IMR-90 (cell line): ENCODE data around the gene ATP6V1A. TPM values are rescaled to one million over a fixed set of nuclear protein-coding genes. Genes with fewer than 3 reads are reported as not detected.

Experiments
- ATAC-seq: fragments of 200-7000 bp; cut with Tn5 transposase; 2 replicates; pipeline ENCODE4 v1.9.1; 2020; ENCODE audit warnings: low read depth, mild to moderate bottlenecking, moderate library complexity
- BruUV-seq: library from RNA; stranded (reverse); fragments of 400-500 nt; replicated peaks from 2 replicates; lab custom pipeline; 2021; lab: Mats Ljungman, UMichigan
- CTCF ChIA-PET: fragments of 300-600 bp; formaldehyde crosslinking; extraction: SDS; loops from one replicate; lab custom pipeline; 2021; ENCODE audit warnings: antibody characterized with exemption; lab: Yijun Ruan, JAX
- POLR2A ChIA-PET: fragments of 300-600 bp; sonication (Branson Sonifier 250); formaldehyde crosslinking; loops from one replicate; lab custom pipeline; 2022; ENCODE audit warnings: antibody characterized with exemption; ENCODE audit not compliant: unreplicated experiment; lab: Charles Lee
- DNase-seq: peaks from one replicate; pipeline ENCODE4 v3.0.0; 2013
- H2AFZ ChIP-seq: replicated peaks from 2 replicates; pipeline ENCODE3; 2013; ENCODE audit warnings: low read length, mild to moderate bottlenecking; ENCODE audit not compliant: poor library complexity
- H2AK5ac ChIP-seq: 2 replicates; pipeline ENCODE4 v1.6.1; 2013; ENCODE audit warnings: low read depth, low read length, inconsistent platforms
- H2AK9ac ChIP-seq: replicated peaks from 2 replicates; pipeline ENCODE3; 2013; ENCODE audit warnings: mild to moderate bottlenecking, low read depth, low read length, moderate library complexity; ENCODE audit not compliant: poor library complexity
- H2BK120ac ChIP-seq: 2 replicates; pipeline ENCODE4 v1.6.1; 2013; ENCODE audit warnings: low read depth, low read length, inconsistent platforms
- H2BK15ac ChIP-seq: 3 replicates; pipeline ENCODE4 v1.6.1; 2013; ENCODE audit warnings: low read depth, low read length, inconsistent platforms
- H2BK20ac ChIP-seq: 2 replicates; pipeline ENCODE4 v1.6.1; 2013; ENCODE audit warnings: low read depth, mild to moderate bottlenecking, inconsistent platforms, low read length, moderate library complexity
- H2BK5ac ChIP-seq: 2 replicates; pipeline ENCODE4 v1.6.1; 2013; ENCODE audit warnings: mild to moderate bottlenecking, low read depth, low read length, inconsistent platforms; ENCODE audit not compliant: poor library complexity, severe bottlenecking
- H3K14ac ChIP-seq: replicated peaks from 2 replicates; pipeline ENCODE4 v1.6.1; 2013; ENCODE audit warnings: low read depth, low read length, inconsistent platforms
- H3K18ac ChIP-seq: 2 replicates; pipeline ENCODE4 v1.6.1; 2013; ENCODE audit warnings: low read depth, low read length, control low read depth
- H3K23ac ChIP-seq: 2 replicates; pipeline ENCODE4 v1.6.1; 2013; ENCODE audit warnings: low read depth, low read length, inconsistent platforms
- H3K27ac ChIP-seq: 2 replicates; pipeline ENCODE4 v1.5.1; 2013; ENCODE audit warnings: mild to moderate bottlenecking, control low read depth, low read length; ENCODE audit not compliant: insufficient read depth
- H3K27me3 ChIP-seq: 2 replicates; pipeline ENCODE4 v1.6.1; 2013; ENCODE audit warnings: low read length; ENCODE audit not compliant: control insufficient read depth, insufficient read depth
- H3K36me3 ChIP-seq: 2 replicates; pipeline ENCODE4 v1.6.1; 2013; ENCODE audit warnings: low read length, mixed read lengths; ENCODE audit not compliant: control insufficient read depth, insufficient read depth
- H3K4ac ChIP-seq: 2 replicates; pipeline ENCODE4 v1.6.1; 2013; ENCODE audit warnings: low read depth, low read length, inconsistent platforms
- H3K4me1 ChIP-seq: 2 replicates; pipeline ENCODE4 v1.6.1; 2013; ENCODE audit warnings: low read length, mixed read lengths; ENCODE audit not compliant: control insufficient read depth, insufficient read depth
- H3K4me2 ChIP-seq: 2 replicates; pipeline ENCODE4 v1.6.1; 2013; ENCODE audit warnings: low read depth, mild to moderate bottlenecking, control low read depth, low read length, moderate library complexity
- H3K4me3 ChIP-seq: 2 replicates; pipeline ENCODE4 v1.5.1; 2013; ENCODE audit warnings: low read depth, mild to moderate bottlenecking, control low read depth, low read length, moderate library complexity; ENCODE audit not compliant: insufficient read depth
- H3K56ac ChIP-seq: 2 replicates; pipeline ENCODE4 v1.6.1; 2013; ENCODE audit warnings: low read length, inconsistent platforms; ENCODE audit not compliant: insufficient read depth; ENCODE audit errors: extremely low read depth
- H3K79me1 ChIP-seq, 2 experiments: 2 replicates each; pipeline ENCODE4 v1.6.1; 2013; ENCODE audit warnings: low read length in 2 of 2, inconsistent platforms in 1 of 2, low read depth in 1 of 2
- H3K9ac ChIP-seq: 2 replicates; pipeline ENCODE4 v1.6.1; 2013; ENCODE audit warnings: low read depth, low read length, control low read depth
- H3K9me1 ChIP-seq: 2 replicates; pipeline ENCODE4 v1.6.1; 2013; ENCODE audit warnings: low read length, inconsistent platforms; ENCODE audit not compliant: insufficient read depth
- H3K9me3 ChIP-seq: 2 replicates; pipeline ENCODE4 v1.6.1; 2013; ENCODE audit warnings: low read length; ENCODE audit not compliant: control insufficient read depth, insufficient read depth
- H4K20me1 ChIP-seq: 2 replicates; pipeline ENCODE4 v1.6.1; 2013; ENCODE audit warnings: low read length, inconsistent platforms; ENCODE audit not compliant: insufficient read depth
- H4K5ac ChIP-seq: 2 replicates; pipeline ENCODE4 v1.6.1; 2013; ENCODE audit warnings: mild to moderate bottlenecking, low read depth, low read length, control low read depth
- H4K8ac ChIP-seq, 2 experiments: 2 replicates each; pipeline ENCODE4 v1.6.1; 2013; ENCODE audit warnings: low read depth in 2 of 2, low read length in 2 of 2, control low read depth in 1 of 2, inconsistent platforms in 1 of 2
- H4K91ac ChIP-seq: 2 replicates; pipeline ENCODE4 v1.6.1; 2013; ENCODE audit warnings: low read depth, low read length, inconsistent platforms; ENCODE audit not compliant: insufficient read depth
- MAFK ChIP-seq: IDR thresholded peaks from 2 replicates; pipeline ENCODE4 v1.6.1; 2012; ENCODE audit warnings: low read depth, low read length, improper control_type of control experiment
- POLR2A ChIP-seq: IDR thresholded peaks from 2 replicates; pipeline ENCODE4 v1.6.1; 2012; ENCODE audit warnings: mild to moderate bottlenecking, low read depth, low read length
- WGBS, 2 experiments: methylation state at CpG; one replicate each; pipeline versions ENCODE4 v1.1.5 to v1.1.7; 2013; ENCODE audit warnings: missing lambda C conversion rate in 2 of 2; ENCODE audit not compliant: insufficient read length in 1 of 2; ENCODE audit errors: extremely low coverage in 2 of 2; 5-methylcytosine and 5-hydroxymethylcytosine counted together
- dilution Hi-C: fragments of 300-500 bp; cut with HindIII; formaldehyde crosslinking; loops from one replicate; pipeline ENCODE4 v1.14.3; 2018; ENCODE audit warnings: low sequenced_read_pairs; ENCODE audit not compliant: unreplicated experiment
- in situ Hi-C: fragments of 300-500 bp; cut with MboI; formaldehyde crosslinking; loops from 3 replicates; pipeline ENCODE4 v1.14.3; 2019; ENCODE audit warnings: low sequenced_read_pairs, inconsistent platforms, mixed read lengths
- intact Hi-C: fragments of 100-400 bp; cut with micrococcal nuclease; formaldehyde crosslinking; loops from 2 replicates; pipeline ENCODE4 v1.10.0; 2022
- polyA plus RNA-seq, 3 experiments: library from polyadenylated mRNA; depleted of rRNA; stranded (reverse); fragments of >200 nt; gene quantifications; 2 replicates each; pipeline ENCODE4 v1.2.3, GENCODE V29; 2012; ENCODE audit warnings: low replicate concordance in 1 of 3
- total RNA-seq: library from RNA; depleted of rRNA; stranded (reverse); fragments of >200 nt; gene quantifications from 2 replicates; pipeline ENCODE4 v1.2.3, GENCODE V29; 2012
- TF ChIP-seq, protein P1 (sequence below): conservative IDR thresholded peaks from 2 replicates; pipeline ENCODE4 v1.5.1; 2012; ENCODE audit warnings: mild to moderate bottlenecking, low read depth, low read length, improper control_type of control experiment

Gene ATP6V1A
- total and polyA plus RNA-seq, 2 of the 4 experiments (the other 2 are of a cell fraction) = 15.1 to 98.0 TPM

DNA sequence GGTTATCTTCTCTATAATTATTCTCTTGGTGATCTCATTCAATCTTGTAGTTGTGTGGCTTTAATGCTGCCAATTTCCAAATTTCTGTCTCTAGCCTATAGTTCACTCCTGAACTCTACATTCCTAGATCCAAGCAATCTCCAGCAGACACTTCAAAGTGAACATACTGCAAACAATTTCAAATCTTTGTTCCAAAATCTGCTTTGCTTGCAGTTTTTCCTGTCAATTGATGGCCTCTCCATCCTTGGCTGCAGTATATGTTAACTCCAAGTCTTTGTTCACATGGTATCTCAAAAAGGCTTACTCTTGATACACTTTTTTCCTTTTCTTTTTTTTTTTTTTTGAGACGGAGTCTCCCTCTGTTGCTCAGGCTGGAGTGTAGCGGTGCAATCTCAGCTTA lies 18.2 kb upstream of the ATP6V1A start:
- no peak overlapping the region for H3K56ac ChIP-seq
- no TSS peak for BruUV-seq
- no CpG with 5 or more reads among the region's 2 CpGs for WGBS, 2 experiments
- H2BK5ac ChIP-seq = no peak overlapping the region
- no peak overlapping the region for H3K4ac ChIP-seq
- H3K36me3 ChIP-seq = peaks cover 10% of the 10 kb centered on the region
- H3K4me2 ChIP-seq = no peak overlapping the region
- H4K8ac ChIP-seq = no peak overlapping the region
- no peak overlapping the region for H2BK20ac ChIP-seq
- POLR2A ChIA-PET = no interaction called here
- no peak overlapping the region for H2AK5ac ChIP-seq
- in situ Hi-C loops (no loop called here), intact Hi-C loops (no loop called here), dilution Hi-C loops (no loop called here)
- no peak overlapping the region for H3K18ac ChIP-seq
- no peak overlapping the region for H2AK9ac ChIP-seq
- H4K20me1 ChIP-seq = peaks cover 45% of the 10 kb centered on the region; the same call in 1 of the 2 replicates
- H3K9me1 ChIP-seq = peaks cover 3% of the 10 kb centered on the region; the same call in 1 of the 2 replicates
- H3K14ac ChIP-seq = no peak overlapping the region
- no peak overlapping the region for H3K27ac ChIP-seq
- no peak overlapping the region for H2BK120ac ChIP-seq
- H3K9me3 ChIP-seq = no peaks in the 10 kb centered on the region
- no peak overlapping the region for H3K23ac ChIP-seq
- no peak overlapping the region for H3K9ac ChIP-seq
- no peak for ATAC-seq
- H4K91ac ChIP-seq = no peak overlapping the region
- no peaks in the 10 kb centered on the region for H3K4me1 ChIP-seq
- no peak overlapping the region for H3K4me3 ChIP-seq
- no peaks in the 10 kb centered on the region for H3K27me3 ChIP-seq
- no peak overlapping the region for H4K5ac ChIP-seq
- H2AFZ ChIP-seq = no peak overlapping the region
- no peak for DNase-seq
- H3K79me1 ChIP-seq = peaks cover 27 to 55% of the 10 kb centered on the region in 2 experiments
- CTCF ChIA-PET = no interaction called here
- TF ChIP-seq, protein P1, sequence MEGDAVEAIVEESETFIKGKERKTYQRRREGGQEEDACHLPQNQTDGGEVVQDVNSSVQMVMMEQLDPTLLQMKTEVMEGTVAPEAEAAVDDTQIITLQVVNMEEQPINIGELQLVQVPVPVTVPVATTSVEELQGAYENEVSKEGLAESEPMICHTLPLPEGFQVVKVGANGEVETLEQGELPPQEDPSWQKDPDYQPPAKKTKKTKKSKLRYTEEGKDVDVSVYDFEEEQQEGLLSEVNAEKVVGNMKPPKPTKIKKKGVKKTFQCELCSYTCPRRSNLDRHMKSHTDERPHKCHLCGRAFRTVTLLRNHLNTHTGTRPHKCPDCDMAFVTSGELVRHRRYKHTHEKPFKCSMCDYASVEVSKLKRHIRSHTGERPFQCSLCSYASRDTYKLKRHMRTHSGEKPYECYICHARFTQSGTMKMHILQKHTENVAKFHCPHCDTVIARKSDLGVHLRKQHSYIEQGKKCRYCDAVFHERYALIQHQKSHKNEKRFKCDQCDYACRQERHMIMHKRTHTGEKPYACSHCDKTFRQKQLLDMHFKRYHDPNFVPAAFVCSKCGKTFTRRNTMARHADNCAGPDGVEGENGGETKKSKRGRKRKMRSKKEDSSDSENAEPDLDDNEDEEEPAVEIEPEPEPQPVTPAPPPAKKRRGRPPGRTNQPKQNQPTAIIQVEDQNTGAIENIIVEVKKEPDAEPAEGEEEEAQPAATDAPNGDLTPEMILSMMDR = no peak
- TF ChIP-seq POLR2A = no peak
- peak; percentile 94 for TF ChIP-seq MAFK
- H2BK15ac ChIP-seq = no peak overlapping the region
